IPS-NIHi11 (cell line): ENCODE data around the gene FBXO8.
"Not testable (repeated sequence)": the region's sequence is repeated elsewhere in the genome, so short reads cannot be mapped to it uniquely, and the experiment has no call there.

ENCODE experiments used
- DNase-seq: peaks from one replicate; pipeline ENCODE4 v3.0.0; 2012; ENCODE audit warnings: mixed read lengths, low spot score

FBXO8 gene

DNA sequence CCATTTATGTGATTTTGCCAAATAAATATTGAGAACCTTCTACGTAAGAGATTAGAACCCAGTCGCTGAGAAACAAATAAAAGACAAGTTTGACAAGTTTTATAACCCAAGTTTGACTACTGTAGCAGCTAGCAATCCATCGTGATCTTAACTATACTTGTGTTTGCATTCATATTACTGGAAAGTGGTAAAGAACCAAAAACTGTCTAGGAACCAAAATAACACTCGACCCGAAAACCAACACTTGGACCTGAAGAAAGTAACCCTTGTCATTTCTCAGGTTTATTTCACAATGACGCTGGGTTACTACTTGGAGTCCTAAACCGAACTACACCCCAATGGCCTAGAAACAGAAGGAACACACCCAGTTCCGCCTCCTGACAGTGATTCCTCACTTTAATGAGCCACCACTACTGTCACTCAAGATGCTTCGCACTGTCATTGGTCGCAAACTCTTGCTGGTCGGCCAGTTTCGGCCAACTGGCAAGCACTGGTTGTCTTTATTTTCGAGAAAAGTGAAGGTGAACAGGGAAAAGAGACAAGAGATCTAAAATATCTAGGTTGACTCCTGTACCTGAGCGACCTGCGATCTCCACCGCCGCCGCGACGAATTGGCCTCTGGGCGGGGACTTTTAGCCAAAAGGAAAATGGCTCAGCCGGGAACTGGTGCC, 496 bp downstream of the FBXO8 start:
- peak; percentile 88 for DNase-seq

DNA sequence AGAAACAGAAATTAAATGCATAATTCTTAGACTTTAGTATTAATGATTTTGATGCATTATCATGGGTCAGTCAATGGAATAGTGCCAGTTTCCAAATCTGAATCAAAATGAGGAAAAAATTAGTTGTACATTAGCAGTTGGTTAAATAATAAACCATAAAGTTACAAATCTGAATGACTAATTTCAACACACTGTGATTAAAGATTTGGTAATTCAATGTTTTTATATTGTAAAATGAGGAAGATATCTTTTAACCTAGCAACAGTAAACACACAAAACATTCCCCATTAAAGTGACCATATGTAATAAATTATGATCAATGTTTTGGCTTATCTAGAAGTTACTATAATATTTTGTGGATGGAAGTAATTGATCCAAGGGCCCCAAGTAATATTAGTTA, 1.6 kb downstream of the FBXO8 start:
- no peak for DNase-seq

DNA sequence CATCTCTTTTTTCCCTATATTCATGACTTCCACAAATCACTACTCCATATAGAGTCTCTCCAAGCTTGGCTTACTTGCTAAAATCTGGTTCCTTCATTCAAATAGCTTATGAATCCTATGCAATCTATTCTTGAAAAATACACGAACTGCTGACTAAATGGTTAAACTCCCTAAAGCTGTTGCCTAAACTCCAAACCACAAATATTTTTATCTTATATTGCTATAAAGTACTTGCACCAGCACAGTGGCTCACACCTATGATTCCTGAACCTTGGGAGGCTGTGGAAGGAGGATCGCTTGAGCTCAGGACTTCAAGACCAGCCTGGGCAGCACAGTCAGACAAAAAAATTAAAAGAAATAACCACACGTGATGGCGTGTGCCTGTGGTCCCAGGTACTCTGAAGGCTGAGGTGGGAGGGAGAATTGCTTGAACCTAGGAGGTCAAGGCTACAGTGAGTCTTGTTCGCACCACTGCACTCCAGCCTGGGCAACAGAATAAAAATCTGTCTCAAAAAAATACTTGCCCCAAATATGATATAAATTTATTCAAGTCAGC, 2.2 kb downstream of the FBXO8 start:
- DNase-seq, result no peak

DNA sequence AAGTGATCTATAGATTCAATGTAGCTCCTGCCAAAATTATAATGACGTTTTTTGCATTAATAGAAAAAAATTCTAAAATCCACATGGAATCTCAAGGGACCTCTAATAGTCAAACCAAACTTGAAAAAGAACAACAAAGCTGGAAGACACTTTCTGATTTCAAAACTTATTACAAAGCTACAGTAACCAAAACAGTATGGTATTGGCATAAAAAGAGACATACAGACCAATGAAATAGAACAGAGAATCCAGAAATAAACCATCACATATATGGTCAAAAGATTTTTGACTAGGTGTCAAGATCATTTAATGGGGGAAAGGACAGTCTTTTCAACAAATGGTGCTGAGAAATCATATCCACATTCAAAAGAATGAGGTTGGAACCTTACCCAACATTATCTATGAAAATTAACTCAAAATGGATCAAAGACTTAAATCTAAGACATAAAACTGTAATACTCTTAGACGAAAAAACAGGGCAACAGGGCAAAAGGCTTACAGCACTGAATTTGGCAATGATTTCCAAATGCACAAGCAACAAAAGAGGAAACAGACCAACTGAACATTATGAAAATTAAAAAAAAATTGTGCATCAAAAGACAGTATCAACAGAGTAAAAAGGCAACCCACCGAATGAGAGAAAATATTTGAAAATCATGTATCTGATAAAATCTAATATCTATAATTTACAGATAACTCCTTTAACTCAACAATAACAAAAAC, 3.9 kb downstream of the FBXO8 start:
- no peak for DNase-seq

DNA sequence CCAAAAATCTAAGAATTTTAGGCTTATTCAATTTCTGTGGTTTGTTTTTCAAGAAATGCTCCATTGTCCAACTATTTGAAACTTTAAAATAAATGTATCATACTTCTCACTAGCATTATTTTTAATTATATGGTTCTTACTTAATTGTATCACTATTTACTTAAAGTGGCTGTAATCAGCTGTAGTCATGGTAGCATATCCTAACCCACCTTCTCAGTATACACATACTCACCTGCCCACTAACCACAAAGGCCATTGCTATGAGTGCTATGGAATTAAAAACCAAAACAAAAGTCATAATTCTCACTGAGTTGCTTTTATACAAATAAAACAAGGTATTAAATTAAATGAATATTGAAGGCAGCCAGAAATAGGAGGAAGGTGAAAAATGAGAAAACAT, 5.0 kb downstream of the FBXO8 start:
- no peak for DNase-seq

DNA sequence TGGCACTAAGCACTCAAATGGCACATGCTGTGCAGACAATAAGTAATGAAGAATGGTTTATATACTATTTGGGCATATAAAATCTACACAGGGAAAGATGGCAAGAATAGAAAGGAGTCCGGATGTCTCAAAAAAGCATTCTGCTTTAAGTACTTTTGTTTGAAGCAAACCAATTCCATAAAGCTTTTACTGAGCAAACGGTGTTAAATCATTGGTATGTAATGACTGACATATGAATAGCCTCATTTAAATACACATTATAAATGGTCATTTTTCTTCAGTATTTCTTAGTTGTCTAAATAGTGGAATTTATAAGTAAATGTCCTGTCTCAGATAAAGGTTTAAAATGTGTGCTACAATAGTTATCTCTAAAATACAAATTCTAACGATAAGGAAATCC, 6.0 kb downstream of the FBXO8 start:
- no peak for DNase-seq

DNA sequence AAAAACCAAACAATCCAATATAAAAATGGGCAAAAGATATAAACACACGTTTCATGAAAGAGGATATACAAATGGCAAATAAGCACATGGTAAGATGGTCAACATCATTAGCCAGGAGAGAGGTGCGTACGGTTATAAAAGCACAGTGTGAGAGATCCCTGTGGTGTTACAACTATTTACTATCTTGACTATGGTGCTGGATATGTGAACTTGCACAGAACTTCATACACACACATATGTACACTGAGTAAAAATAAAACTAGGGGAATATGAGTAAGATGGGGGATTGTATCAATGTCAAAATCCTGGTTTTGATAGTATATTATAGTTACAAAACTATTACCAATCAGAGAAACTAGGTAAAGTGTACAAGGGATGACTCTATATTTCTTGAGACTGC, 8.4 kb downstream of the FBXO8 start:
- no peak for DNase-seq

DNA sequence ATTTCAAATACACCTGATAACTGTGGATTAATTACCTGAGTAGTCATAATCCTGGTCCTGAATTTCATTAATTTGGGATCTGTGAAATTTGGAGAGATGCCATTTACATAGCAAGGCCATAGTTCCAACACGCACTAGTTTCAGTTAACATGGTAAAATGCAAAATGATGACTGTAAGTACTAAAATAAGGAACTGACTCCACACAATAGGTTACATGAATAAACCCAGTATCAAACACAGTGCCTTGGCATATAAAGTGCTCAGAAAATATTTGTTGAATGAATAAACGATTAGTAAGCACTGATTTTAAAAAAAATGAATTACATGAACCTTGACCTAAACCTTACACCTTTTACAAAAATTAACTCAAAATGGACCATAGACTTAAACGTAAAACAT, 9.0 kb downstream of the FBXO8 start:
- no peak for DNase-seq

DNA sequence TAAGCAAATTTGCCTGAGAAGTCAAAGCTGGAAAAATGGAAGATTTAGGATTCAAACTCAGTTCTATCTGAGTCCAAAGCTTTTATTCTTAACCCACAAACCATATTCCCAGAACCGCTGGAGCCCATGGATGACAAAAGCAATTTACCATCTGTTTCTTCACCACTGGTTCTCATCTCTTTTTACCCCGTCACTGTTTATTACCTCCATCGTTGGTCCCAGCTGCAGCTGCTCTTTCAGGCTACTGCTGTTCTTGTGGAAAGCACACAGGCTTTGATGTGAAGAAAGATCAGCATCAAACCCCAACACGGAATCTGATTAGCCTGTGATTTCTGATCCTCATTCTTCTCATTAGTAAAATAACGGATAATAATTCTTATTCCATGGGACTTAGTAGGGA, 9.5 kb downstream of the FBXO8 start:
- no peak for DNase-seq

DNA sequence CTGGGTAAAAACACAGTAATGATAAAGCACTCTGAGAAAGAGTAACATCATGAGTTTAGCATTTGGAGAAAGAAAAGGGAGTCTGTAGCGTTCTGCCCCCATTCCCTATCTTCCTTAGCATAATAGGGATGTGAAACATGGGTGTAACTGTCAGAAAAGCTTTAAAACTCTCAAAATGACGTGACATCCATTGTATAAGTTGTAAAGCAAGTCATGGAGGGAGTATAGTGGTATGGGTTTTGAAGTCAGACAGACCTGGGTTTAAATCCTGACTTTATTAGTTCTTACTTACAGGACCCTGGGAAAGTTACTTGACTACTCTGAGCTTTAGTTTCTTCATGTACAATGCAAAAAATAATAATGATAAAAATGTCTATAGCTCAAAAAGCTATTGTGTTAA, 17.1 kb downstream of the FBXO8 start:
- DNase-seq, result no peak

DNA sequence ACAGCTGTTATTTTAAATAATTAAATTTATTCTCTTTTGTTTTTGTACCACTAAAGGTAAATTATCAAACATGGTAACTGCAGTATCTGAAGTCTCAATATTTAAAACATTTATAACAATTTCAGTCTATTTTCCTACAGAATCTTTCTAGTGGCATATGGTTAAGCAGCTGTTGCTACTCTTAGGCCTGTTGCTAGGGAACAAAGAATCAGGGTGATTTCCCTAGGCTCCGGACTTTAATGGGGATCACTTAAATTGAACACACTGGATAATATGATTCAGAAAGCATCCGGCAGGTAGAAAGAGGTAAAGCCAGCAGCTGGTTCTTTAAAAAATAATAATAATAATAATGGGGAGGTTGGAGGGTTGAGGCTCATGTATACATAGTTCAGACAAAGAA, 17.6 kb downstream of the FBXO8 start:
- DNase-seq, result no peak

DNA sequence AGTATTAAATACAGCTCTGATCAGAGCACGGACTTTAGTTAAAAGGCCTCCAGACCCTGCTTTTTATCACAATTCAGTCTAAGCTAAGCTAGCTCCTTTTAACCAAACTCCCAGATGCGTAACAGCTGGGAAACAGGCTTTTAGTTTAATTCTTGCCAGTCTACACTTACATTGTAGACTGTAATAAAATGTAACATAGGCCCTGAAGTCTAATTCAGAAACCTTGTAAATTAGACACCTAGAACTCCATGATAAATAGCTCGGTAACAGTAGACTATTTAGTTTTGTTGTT, 20.1 kb downstream of the FBXO8 start:
- no peak for DNase-seq

DNA sequence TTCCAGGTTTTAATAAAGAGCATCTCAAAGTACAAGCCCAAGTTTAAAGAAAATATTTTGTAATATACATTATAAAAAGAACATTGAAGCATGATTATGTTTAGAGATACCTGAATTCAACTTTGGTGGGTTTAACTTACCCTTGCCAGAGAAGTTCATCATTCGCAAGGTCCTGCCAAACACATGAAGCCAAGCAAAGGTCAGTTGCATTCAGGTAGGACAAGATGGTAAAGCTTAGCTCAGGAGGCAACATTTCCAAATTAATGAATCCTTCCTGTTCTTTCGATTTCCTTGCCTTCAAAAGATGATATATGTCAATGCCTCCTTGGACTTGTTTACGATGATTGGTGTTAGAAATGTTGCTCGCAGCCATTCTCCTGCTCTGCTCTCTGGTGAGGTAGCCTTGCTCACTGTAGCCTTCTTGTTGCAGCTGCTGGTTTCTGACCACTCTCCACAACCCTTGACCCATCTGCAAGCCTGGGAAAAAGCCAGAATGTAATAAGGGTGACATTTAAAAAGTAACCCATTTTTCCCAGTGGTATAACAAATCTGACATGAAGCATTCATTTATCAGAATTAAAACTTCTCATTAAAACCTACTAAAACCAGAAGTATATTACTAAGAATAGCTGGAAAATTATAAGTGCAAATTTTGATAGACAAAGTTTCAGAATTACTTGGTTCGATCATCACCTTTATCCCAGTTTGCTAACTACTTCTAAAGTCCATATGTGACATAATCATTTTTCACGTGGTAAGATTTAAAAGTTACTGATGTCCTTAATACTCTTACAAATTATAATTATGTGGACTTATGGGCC, 20.6 kb downstream of the FBXO8 start:
- no peak for DNase-seq

DNA sequence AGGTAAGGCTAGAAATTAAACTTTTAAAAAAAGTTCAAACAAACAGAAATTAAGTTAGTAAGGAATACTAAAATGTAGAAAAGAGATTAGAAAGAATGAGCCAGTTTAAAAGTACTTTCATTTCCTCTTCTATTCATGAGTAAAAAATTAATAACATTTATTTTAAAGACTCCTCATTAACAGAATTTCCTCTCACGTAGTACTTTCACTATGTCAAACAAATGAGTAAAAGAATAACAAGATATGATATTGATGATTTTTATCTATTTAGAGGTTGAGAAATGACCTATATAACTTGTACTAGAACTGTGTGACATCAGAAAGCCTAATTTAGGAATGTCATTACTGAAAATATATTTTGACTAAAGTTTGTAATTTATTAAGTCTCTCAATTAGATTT, 22.0 kb downstream of the FBXO8 start:
- not testable (repeated sequence) for DNase-seq

DNA sequence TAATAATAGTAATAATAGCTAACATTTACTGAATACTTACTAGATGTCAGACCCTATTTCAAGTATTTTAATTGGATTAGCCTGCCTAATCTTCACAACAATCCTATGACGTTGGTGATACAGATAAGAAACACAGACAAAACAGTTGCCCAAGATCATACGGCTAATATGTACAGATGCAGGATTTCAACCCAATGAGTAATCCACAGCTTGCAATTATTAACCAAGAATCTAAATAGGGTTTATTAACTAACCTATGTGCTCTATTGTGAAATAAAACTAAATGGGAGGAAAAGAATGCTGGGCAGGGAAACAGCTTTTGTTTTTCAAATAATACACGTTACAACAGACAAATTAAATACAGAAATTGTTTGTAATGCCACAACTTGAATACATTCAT, 23.4 kb downstream of the FBXO8 start:
- no peak for DNase-seq

DNA sequence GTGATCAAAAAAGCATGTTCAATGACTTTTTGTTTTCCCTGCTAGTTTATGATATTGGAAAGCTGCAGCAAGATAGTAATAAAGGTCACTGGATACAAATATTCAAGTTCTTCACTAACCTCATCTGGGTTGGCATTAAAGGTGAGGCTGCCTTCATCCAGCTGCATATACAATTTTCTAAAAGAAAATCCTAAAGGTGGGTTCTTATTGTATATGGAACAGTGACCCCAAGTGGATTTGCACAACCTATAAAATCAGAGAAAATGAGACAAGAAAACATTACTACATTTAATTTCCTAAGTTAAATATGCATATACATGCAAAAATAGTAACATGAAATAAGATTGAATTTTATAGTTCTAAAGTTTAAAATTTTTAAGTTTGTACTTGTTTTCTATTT, 23.9 kb downstream of the FBXO8 start:
- no peak for DNase-seq

DNA sequence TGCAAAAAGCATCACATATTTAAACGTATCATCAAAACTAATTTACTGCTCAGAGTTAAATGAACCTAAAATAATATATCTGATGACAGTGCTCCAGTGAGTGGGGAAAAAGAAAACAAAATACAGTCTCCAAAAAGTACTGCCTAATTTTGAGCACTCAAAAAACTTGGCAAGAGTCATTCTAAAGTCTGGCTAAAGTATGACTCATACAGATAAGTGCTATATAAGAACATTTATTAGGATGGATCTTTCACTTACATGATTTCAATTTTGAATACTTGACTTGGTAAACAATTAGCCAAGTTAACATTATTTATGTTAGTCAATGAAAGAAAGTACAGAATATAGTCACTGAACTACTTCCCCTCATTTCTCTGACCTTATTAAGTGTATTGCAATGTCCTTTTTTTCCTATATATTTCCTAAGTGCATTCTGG, 27.2 kb downstream of the FBXO8 start:
- no peak for DNase-seq

DNA sequence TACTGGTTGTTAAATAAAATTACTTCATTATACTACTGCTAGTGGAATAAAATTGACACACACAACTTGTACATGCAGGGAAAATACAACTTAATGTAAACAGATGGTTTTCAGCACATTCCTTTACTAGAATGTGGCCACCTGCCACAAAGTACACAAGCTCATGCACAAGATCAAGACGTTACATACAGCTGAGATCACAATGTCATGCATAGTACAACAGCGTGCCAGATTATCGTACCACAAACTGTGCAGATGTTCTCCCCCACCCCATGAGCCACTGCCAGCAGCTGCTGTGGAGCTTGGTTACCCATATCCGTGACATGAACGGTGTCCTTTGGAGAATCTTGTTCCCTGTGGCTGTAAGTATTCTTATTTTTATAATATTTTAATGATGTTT, 27.7 kb downstream of the FBXO8 start:
- no peak for DNase-seq

DNA sequence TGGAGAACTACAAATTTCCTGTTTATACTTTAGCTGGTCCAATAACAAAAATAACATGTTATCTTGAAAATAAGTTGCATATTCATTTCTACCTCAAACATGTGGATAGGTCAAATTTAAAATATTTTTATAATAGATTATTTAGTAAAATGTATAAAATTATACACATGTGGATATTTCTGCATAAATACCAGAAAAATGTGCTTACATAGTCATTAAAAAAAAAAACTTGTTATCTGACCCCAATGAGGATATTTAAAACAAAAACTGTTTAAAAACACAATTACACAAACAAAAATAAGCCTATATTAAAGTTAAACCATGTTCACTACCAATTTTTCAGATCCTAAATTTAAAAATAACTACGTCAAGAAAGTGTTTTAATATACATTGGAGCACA, 28.1 kb downstream of the FBXO8 start:
- no peak for DNase-seq

DNA sequence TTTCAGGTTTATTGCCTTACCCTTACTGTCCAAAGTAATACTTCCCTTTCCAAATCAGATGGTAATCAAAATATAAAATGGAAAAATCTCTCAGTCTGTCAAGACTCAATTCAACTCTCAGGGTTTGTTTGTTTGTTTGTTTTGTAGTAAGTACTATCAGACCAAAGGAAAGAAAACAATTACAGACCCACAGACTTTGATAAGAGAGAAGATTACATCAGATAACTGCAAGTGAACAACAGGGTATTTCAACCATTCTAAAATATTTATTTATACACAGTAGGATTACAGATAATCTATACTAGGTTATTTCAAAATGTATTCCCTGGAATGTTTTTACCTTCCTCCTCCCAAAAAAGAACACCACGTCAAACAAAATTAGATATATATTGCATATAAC, 28.9 kb downstream of the FBXO8 start:
- DNase-seq, result no peak

DNA sequence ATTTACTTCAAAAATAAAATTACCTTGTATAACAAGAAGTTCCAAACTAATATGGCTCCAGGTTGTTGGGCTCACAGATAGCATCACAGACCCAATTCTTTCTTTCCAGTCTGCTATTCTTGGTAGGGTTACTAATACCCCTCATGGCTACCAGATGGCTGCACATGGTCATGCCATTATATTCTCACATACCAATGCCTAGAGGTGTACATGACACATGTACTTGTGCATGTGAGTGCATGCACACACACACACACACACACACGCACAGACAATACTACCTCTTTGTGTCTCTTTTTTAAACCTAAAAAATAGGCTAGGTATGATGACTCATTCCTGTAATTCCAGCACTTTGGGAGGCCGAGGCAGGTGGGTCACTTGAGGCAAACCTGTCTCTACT, 31.1 kb downstream of the FBXO8 start:
- DNase-seq, result no peak

DNA sequence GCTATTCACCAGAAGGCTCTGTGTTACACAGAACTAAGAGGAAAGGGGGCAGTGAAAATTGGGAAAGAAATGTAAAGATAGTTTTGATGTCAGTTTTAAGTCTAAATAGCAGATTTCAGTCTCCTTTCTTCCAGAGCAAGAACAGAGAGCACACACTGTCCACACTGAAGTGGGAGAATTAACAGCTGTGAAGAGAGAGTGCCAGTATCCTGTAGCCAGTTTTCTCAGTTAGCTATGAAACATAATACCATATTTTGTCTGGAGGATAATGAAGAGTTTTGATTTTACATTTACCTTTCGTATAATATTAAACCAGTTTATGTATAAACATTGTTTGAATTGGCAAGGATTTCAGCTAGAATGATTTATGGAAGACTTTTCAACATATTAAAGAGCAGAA, 35.1 kb downstream of the FBXO8 start:
- DNase-seq, result no peak

DNA sequence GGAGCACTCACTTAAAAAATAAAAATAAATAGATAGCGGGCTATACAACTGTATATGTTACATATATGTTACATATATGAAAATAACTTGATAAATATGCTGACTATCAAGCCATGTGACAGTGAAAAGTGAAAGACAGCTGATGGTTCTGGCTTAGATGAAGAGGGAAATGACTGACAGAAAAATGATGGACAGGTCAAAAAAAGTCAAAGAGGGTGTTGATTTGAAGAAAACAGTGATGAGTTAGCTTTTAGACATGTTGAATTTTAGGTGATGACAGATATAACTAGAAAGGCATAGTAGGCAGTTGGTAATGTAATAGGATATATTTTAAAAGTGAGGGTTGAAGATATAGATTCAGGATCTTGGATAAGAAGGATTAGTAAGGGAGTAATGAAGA, 37.8 kb downstream of the FBXO8 start:
- no peak for DNase-seq
